Suppressor macrophage (primary cell): ENCODE measurements around the gene ADAMTS7.
"Not testable (repeated sequence)": the region's sequence is repeated elsewhere in the genome, so short reads cannot be mapped to it uniquely, and the experiment has no call there.

Source experiments
- DNase-seq, 4 experiments: peaks; one replicate each; pipeline ENCODE4 v3.0.0-alpha.2; 2020 to 2022

Gene ADAMTS7

DNA sequence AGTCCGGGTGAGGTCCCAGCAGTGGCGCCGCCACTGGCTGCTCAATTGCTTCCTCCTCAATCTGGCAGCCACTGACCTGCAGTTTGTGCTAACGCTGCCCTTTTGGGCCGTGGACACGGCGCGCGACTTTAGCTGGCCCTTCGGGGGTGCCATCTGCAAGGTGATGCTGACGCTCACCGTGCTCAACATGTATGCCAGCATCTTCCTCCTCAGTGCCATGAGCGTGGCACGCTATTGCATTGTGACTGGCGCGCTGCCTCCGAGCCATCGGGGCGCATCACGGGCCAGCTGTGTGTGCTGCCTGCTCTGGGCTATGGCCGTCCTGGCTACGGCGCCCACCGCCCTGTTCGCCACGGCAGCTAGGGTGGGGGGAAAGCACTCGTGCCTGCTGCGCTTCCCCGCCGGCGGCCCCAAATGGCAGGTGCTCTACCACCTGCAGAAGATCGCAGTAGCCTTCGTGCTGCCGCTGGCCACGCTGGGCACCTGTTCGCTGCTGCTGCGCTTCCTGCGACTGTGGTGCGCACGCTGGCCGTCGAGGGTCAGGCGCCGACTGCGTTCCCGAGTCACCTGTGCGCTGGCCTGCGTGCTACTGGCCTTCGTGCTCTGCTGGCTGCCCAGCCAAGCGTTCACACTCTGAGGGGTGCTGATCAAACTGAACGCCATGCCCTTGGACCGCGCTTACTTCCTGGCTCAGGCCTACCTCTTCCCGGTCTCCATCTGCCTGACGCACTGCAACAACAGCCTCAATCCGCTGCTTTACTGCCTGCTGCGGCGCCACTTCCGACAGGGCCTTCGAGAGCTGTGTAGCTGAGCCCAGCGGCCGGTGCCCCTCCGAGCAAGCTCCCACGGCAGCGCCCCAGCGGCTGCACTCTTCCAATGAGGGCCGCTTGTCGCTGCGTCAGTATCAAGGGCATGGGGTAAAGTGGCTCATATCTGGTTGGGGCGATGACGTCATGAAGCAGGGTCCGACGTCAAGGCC lies 20.3 kb upstream of the ADAMTS7 start:
- no peak for DNase-seq

DNA sequence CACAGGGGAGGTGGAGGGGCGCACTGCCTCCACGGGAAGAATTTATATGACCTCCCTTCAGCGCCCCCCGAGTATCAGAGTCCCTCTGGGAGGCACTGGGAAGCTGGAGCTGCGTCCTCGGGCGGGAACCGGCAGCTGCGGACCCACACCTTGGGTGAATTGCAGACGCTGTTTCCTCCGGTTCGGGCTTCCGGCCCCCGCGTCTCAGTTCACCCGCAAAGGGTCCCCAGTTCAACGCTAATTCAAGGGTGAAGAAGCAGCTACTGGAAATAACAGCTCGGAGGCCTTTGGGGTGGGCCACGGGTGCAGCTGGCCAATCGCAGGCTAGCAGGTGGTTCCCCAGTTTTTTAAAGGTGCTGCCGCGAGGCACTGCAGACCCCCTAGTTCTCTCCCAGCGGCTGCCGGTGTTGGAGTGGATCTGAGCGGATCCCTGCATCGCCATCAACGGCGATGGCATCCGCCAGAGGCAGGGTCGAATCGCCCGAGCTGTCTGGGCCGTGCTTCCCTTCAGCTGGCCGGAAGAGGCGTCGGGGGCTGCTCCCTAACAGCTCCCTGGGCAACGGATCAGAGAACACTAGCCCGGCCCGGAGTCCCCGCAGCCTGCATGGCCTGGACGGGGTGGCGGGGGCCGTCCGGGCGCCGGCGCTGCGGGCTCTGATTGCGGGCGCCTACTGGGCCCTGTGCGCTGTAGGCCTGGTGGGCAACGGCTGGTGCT lies 19.4 kb upstream of the ADAMTS7 start:
- peak in 2 of 4 experiments; percentile 12 to 32 for DNase-seq

DNA sequence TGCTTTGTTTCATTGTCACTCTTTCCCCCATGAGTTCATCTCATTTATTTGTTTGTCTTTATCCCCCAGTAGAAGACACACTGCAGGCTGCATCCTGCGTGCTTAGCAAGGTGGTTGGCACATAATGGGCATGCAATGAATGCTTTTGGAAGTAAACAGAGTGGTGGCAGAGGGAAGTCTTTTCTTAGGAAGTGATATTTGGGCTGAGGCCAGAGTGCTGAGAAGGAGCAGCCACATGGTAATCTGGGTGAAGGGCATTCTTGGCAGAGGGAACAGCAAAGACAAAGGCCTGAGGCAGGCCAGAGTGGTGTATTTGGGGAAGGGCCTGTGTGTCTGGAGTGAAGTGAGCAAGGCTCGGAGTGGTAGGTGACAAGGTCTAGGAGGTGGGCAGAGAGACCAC lies 17.7 kb upstream of the ADAMTS7 start:
- peak in 3 of 4 experiments; percentile 22 to 32 (median 27) for DNase-seq

DNA sequence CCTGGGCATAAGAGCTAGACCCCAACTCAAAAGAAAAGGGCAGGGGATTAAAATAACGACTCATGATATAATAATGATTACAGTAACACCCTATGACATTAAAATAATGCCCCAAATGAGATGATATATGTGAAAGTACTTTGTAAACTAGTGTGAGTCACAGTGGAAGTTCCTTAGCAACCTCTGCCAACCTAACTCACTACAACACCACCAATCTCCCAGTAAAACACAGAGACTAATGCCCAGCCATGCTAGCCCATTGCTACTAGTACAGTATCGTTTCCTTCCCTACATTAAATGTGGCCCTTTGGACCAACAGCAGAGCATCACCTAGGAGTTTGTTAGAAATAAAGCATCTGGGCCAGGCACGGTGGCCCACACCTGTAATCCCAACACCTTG lies 11.2 kb upstream of the ADAMTS7 start:
- DNase-seq = no peak

DNA sequence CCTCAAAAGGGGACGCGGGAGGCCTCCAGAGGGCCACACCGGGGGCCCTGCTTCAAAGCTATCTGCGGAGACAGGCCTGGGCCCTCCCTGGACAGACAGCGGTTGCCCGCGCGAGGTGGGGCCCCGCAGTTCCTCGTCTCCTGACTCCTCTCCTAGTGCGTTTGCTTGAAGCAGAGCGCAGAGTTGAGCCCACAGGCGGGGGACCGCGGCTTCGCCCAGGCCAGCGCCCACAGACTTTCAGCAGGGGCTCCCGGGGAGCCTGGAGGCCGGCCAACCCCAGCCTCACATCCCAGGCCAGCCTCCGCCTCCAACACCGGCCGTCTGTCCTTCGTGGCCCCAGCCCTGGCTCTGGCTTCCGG lies 540 bp upstream of the ADAMTS7 start:
- no peak for DNase-seq

DNA sequence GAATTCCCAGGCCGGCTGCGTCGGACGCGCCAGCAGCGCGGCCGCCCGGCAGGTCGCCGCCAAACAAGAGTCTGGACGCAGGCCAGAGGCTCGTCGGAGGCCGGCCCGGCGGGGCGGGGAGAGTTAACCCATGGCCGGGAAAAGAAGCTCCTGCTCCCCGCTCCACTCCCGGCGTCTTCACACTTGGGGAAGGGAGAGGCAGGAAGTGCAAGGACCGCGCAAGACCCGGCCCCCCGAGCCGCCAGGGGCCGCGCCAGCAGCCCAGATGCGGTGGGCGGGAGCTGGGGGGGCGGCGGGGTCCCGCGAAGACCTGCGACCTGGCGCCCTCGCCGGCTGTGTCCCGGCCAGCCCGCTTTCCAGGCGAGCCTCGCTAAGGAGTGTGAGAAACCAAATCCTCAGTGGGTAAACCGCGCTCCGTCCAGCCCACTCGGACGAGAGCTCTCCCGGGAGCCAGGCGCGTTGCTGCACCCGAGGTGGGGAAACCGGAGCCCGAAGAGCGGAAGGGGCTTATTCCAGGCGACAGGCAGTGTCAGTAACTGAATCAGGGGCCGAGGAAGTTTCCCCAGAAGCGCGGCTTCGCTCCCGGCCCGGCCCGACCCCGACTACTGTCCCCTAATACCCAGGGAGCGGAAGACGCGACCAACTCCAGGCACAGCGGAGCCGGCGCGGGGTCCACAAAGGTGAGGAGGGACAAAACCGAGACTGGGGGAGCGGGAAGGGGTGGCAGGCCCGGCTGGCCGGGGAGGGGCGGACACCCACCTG lies 721 bp downstream of the ADAMTS7 start:
- peak in 2 of 4 experiments; percentile 19 to 32 for DNase-seq

DNA sequence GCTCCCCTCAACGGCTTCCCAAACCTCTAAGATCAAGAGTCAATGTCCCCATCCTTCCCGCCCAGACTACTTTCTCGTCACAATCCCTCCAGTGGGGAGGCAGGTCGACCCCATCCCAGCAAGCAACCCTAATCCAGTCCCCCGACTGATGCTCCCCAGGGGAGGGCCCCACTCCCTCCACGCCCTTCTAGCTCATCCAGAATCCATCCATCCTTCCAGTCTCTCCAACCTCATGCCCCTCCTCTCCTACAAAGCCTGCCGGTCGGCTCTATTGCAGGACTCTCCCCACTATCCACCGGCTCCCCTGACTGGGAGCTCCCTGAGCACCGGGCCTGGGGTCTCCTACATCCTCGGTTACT lies 1.3 kb downstream of the ADAMTS7 start:
- no peak for DNase-seq

DNA sequence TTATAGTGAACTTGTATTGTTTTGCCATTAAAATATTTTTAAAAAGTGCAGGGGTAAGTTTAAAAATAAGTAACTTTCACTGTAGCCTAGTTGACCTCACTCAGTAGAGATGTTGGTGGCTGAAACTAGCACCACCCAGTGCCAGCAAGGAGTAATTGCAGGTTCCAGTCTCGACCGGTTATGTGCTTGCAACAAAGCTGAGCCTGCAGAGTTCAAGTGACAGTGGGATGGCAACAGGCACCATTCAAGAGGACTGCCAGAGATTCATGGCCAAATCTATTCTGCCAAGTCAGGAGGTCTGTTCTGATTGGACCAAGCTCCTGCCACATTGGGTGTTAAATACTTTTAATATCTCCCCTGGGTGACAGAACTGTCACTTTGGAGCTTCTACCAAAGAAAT lies 2.7 kb downstream of the ADAMTS7 start:
- peak; percentile 38 to 64 (median 58) for DNase-seq

DNA sequence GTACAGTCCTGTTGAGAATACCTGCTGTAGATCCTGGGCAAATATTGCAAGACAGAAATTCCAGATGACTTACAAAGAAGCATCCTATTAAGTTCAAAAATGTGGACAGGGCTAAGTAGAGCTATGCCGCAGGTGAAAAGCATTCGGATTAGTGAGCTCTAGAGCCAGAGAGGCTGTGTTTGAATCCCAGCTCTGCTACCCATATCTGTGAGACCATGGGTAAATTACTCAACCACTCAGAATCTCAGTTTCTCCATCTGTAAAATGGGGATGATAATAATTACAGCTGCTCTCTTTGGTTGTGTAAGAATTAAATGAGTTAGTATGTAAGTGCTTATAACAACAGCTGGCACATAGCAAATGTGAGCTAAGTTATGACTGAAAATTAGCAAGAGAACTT lies 3.9 kb downstream of the ADAMTS7 start:
- no peak for DNase-seq

DNA sequence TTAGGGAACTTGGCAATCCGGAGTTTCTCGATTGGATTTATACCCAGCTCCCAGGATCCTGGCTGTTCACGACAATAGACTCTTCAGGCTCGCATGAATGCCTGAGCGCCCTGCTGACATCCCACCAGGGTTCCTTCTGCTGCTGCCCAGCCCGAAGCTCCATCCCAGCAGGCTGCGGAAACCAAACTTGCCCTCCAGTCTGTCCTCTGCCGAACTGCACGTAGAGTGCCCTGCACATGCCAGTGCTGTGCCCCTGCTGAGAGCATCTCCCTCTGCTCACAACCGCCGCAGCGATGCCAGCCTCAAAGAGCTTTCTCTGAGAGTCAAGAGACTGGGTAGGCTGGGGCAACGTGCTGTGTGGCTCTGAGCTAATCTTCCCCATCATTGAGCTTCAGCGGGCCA lies 6.9 kb downstream of the ADAMTS7 start:
- DNase-seq = no peak

DNA sequence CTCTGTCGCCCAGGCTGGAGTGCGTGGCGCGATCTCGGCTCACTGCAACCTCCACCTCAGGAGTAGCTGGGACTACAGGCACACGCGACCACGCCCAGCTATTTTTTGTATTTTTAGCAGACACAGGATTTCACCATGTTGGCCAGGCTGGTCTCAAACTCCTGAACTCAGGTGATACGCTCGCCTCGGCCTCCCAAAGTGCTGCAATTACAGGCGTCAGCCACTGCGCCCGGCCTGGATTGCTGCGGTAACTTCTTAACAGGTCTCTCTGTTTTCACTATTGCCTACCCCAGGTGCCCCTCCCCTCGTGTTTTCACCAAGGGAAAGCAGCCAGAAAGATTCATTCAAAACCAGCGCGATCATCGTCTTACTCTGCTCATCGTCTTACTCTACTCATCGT lies 10.5 kb downstream of the ADAMTS7 start:
- DNase-seq = no peak

DNA sequence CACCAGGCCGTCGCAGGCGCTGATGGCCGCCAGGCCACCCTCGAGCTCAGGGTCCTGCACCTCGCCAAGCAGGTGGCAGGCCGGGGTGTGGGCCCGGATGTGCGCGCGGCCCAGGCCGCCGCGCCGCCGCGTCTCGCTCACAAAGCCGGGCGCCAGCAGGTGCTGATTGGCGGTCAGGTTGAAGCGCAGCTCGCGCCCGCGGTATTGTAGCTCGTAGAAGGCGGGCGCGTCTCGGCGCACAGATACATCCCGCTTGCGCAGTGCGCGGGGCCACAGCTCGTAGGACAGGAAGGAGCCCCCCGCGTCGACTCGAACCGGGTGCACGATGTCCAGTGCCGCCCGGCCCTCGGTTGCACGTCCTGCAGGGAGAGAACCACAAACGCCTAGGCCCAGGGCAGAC lies 11.1 kb downstream of the ADAMTS7 start:
- DNase-seq = no peak

DNA sequence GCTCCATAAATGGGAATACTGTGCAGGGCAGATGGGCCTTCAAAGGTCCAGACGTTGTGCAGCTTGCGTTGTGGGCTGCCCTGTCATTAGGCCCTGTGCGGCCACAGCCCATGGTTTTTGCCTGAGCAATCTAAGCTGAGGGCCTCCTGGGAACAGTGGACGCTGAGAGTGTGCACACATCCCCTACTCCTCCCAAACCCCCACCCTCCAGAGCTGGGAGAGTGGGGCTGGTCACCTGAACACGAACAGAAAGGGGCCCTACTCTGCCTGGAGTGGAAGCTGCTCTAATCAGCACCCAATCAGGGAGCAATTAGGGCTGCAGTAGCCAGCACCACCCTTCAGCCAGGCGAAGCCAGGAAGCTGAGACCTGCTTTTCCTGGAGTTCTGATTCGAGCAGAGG lies 12.2 kb downstream of the ADAMTS7 start:
- DNase-seq = not testable (repeated sequence)

DNA sequence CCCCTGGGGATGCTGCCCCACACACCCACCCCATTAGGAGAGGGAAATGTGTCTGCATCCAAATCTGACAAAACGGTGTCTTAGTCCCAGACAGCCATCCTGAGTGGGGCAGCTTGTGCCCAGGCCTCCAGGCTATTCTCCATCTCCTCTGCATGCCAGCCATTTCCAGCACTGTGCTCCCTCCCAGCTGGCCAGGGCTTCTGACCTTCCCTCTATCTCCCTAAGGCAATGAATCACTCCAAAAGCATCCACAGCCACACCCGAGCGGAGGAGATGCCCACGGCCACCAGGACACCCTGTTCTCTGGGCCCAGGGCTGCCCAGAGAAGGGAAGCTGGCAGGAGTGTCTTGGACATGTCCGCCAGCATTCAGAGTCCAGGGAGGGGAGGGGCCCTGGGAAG lies 12.9 kb downstream of the ADAMTS7 start:
- DNase-seq = not testable (repeated sequence)

DNA sequence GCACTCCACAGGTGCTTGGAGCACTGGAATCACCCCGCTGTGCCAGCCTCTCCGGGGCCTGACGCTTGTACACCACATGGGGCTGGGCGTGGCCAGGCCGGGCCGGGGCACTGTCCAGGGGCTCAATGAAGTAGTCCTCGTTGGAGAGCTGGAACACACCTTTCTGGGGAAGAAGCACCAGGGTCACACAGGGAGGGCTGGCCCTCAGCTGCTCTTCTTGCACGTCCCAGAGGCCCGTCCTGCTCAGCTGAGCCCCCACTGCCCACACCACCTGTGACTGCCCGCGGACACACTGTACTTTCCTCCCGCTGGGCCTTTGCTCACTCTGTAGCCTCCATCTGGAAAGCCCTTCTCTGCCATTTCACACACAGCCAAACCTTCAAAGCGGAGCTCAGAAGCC lies 13.3 kb downstream of the ADAMTS7 start:
- no peak for DNase-seq

DNA sequence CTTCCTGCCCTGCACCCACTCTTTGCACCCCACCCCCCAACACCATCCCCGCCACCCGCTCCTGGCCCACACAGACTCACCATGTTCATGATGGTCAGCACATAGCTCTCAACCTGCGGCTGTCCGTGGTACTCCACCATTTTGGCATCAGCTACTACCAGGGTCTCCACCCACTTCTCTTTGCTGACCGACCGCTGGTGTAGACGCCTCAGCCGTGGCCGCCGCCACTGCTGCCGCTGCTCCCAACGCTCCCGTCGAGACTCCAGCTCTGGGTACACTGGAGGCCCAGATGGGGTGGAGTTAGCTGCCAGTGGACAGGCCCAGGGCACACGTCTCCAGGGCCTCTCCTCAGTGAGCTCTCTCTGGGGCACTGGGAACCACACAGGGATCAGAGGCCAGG lies 14.8 kb downstream of the ADAMTS7 start:
- no peak for DNase-seq

DNA sequence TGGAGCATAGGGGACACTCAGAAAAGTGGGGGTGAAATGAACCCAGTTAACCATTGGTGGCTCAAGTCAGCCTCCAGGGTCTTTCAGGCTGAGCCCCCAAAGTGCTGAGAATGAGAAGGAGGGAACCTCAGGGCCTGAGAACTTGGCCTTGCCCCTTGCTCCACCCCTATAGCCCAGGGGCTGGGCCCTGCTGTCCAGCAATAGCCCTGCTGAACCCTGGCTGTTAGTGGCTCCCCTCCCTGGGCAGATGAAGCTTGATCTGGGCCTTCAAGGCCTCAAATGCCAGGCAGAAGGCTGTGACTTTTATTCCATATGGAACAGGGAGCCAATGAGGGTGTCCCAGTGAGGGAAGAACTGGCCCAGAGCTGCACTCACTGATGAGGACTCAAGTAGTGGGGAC lies 16.2 kb downstream of the ADAMTS7 start:
- no peak for DNase-seq

DNA sequence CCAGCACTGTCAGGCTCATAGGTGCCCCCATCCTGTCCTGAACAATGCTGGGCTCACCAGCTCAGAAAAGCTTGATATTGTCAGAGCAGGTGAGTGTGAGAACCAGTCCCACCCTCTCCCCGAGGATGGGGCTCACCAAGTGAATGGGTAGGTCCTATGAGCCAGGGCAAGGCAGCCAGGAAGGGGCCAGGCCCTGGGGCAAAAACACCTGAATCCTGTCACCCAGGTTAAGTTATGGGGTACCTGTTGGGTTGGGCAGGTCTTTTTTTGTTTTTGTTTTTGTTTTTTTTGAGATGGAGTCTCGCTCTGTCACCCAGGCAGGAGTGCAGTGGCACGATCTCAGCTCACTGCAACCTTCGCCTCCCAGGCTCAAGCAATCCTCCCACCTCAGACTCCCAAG lies 16.8 kb downstream of the ADAMTS7 start:
- not testable (repeated sequence) for DNase-seq

DNA sequence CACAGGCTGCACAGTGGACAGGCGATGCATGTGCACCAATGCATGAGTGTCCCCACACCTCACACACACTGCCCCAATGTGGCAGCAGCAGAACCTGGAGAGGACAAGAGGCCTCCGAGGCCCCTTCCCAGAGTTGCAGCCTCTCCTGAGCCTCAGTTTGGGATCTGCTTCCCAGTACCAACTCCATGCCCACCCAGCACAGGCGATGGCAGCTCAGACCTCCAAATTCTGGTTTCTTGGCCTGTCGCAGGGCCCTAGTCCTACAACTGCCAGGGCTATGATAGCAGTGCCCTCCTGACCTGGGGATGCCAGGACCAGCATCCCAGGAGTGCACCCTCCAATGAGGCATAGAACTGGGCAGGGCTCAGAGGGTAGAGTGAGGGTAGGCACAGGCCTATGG lies 19.9 kb downstream of the ADAMTS7 start:
- DNase-seq = no peak

DNA sequence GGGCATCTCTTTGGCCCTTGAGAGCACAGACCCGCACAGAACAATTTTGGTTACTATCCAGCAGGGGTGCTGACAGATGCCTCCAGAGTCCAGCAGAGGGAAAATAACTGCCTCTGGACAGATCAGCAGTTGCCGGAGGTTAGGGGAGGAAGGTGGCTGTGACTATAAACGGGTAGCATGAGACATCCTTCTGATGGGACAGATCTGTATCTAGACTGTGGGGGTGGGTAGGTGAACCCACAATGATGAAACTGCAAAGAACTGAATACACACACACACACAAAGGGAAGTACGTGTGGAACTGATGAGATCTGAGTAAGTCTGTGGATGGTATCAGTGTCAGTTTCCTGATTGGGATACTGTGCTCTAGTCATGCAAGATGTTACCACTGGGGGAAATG lies 21.2 kb downstream of the ADAMTS7 start:
- DNase-seq = no peak

DNA sequence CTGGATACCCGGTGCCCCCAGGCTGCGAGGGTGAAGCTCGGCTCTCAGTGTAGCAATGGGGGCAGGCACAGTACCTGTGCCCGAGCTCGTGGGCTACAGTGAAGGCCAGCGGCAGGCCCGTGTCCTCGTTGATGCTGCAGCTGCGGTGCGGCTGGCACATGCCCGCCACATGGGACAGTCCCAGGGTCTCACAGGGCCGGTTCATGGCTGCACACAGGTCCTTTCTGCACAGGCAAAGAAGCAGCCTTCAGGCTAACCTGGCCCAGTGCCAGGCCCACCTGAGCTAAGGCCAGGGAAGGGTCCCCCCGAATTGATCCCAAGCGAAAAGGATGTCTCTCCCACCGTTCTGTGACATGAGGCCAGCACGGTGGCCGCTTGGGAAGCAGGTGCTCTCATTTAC lies 21.6 kb downstream of the ADAMTS7 start:
- DNase-seq = no peak

DNA sequence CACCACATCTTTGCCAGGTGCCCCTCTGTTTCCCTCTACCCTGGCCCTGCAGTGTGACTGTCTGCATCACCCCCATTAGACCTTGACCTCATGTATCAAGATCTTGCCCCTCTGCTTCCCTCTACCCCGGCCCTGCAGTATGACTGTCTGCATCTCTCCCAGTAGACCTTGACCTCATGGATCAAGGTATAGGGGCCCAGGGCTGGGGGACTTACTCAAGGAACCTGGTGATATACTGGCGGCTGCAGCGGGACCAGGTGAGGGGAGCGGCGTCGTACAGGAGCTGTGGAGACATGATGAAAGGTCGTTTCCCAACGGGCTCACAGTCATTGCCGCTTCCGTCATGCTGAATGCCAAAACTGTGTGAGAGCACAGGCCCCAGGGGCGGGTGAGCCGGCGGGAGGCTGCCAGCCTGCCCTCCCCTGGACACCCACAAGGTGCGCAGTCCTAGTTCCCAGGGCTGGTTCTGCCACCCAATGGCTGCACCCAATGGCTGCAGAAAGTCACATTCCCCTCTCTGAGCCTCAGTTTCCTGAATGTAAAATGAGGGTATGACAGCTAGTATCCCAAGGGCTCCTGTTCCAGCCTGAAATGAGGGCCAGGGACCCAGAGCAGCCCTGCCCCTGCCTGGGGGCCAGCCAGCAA lies 23.1 kb downstream of the ADAMTS7 start:
- no peak for DNase-seq

DNA sequence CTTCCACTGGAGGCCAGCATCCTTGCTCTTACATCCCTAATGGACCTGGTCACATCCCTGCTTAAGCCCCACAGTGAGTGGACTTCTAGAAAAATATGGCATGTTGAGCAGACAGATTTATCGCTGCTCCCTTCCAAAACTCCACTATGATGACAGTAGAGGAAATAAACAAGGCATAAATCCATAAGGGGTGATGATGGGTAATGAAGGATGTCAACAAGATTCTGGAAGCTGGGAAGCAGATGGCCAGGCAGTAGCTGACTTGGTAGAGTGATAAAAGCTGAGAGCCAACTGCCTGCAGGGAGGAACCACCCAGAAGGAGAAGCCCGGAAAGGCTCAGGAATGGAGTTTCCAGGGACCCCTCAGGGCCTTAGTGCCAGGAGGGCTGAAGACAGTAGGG lies 28.9 kb downstream of the ADAMTS7 start:
- not testable (repeated sequence) for DNase-seq
